Measurements from ENCODE around the gene PLEKHA3. TPM values are rescaled to one million over a fixed set of nuclear protein-coding genes. Genes with fewer than 3 reads are reported as not detected.

Gene PLEKHA3
- total and polyA plus RNA-seq, 9 of the 15 experiments (the other 6 are each of a cell fraction or from before 2014, with no cell fraction given): 2.3 to 23.4 (median 10.5) TPM

GRCh38 chr2:178482437-178482836 is 2.2 kb downstream of the PLEKHA3 start:
- H3K9me1 ChIP-seq (ENCODE audit: control insufficient read depth, insufficient read depth, low read length): no peaks in the 10 kb centered on the region
- H3K9ac ChIP-seq (ENCODE audit: insufficient read depth in 1 of 2, low read depth in 2 of 2, low read length in 2 of 2): no peak overlapping the region
- no peaks in the 10 kb centered on the region for H4K20me1 ChIP-seq (replicated peaks; ENCODE audit: control insufficient read depth, insufficient read depth, low read length)
- H3K4me2 ChIP-seq (ENCODE audit: insufficient read depth, low read length): no peak overlapping the region
- no peak overlapping the region for H3K4me3 ChIP-seq
- FAIRE-seq: no peak
- intact Hi-C loops (cut with micrococcal nuclease) (no loop called here), in situ Hi-C loops (cut with MboI) (no loop called here)
- peaks cover 11% of the 10 kb centered on the region; the same call in 1 of the 3 replicates for H3K36me3 ChIP-seq (ENCODE audit: control insufficient read depth, insufficient read depth, low read length)
- ATAC-seq: no peak
- no TSS peak for BruUV-seq (replicated peaks)
- H3K27me3 ChIP-seq (ENCODE audit: control insufficient read depth in 2 of 2, insufficient read depth in 2 of 2, low read length in 2 of 2): no peaks in the 10 kb centered on the region
- ChIA-PET CTCF (ENCODE audit: low intra/inter-chr PET ratio) (no interaction called here), POLR2A (interaction anchor here (1.0 to 2.2 kb wide), 4 partner anchors 8 to 141 kb away, joined by 4 to 9 read pairs (median 6); partner anchors contain the start of gene PRKRA)
- H3K27ac ChIP-seq (ENCODE audit: extremely low read depth, low read depth, low read length): no peak overlapping the region
- H3K4me1 ChIP-seq (replicated peaks in 1 of 2; ENCODE audit: control insufficient read depth in 2 of 2, insufficient read depth in 2 of 2, low read length in 2 of 2): peaks cover 23 to 26% of the 10 kb centered on the region in 2 experiments
- no peak overlapping the region for H2AFZ ChIP-seq (ENCODE audit: low read depth, low read length)
- WGBS (ENCODE audit: insufficient coverage, low coverage, missing lambda C conversion rate): 67% methylated on average over 3 of the region's 4 CpGs
- H3K79me2 ChIP-seq (ENCODE audit: control insufficient read depth, insufficient read depth, low read length): peaks cover 48% of the 10 kb centered on the region
- no peaks in the 10 kb centered on the region for H3K9me3 ChIP-seq (replicated peaks; ENCODE audit: control insufficient read depth, insufficient read depth, low read depth, low read length)
- DNase-seq (ENCODE audit: extremely low read depth in 1 of 4, low spot score in 3 of 4): peak in 2 of 4 experiments; percentile 22 to 25
- TF ChIP-seq EP400 (IDR thresholded peaks at IDR 0.05) (no peak), JUN (IDR thresholded peaks at IDR 0.05; ENCODE audit: borderline replicate concordance, low read depth, low read length) (0 out of 2 replicates have a peak, but pooled peaks have one; percentile 27), JUN (CRISPR knock-in tag; IDR thresholded peaks at IDR 0.05; ENCODE audit: borderline replicate concordance) (no peak), BHLHE40 (IDR thresholded peaks at IDR 0.05; ENCODE audit: low read length) (no peak), FOXP4 (CRISPR knock-in tag; IDR thresholded peaks at IDR 0.05; ENCODE audit: borderline replicate concordance) (no peak), JUND (IDR thresholded peaks at IDR 0.05; ENCODE audit: borderline replicate concordance, low read depth, low read length) (peak; percentile 82), JUND (tag; IDR thresholded peaks at IDR 0.05; ENCODE audit: borderline replicate concordance, low read depth, low read length) (peak; percentile 66; the same call in 2 of the 3 replicates), PBX2 (CRISPR knock-in tag; IDR thresholded peaks at IDR 0.05; ENCODE audit: low read depth) (no peak), PBX2 (tag; conservative IDR thresholded peaks at IDR 0.05; ENCODE audit: low read depth) (peak; percentile 33; the same call in 1 of the 2 replicates), MAFF (IDR thresholded peaks at IDR 0.05; ENCODE audit: low read length) (no peak), FOSL1 (tag; conservative IDR thresholded peaks at IDR 0.05) (peak; percentile 77), HMBOX1 (IDR thresholded peaks at IDR 0.05) (0 out of 2 replicates have a peak, but pooled peaks have one; percentile 25), CHAMP1 (IDR thresholded peaks at IDR 0.05) (no peak)
